Tibial nerve (tissue), 4 donors: ENCODE measurements around the gene PARD6A.

ENCODE experiments used
- EP300 ChIP-seq, 2 donors: sonication (generic); formaldehyde crosslinking; IDR thresholded peaks; one replicate each; pipeline ENCODE4 v1.6.1; 2017; ENCODE audit warnings: antibody characterized with exemption in 2 of 2, mild to moderate bottlenecking in 1 of 2
- POLR2A ChIP-seq, 2 donors: fragments of 450-650 bp; IDR thresholded peaks; one replicate each; pipeline ENCODE4 v1.6.1; 2017; ENCODE audit warnings: antibody characterized with exemption in 2 of 2, mild to moderate bottlenecking in 2 of 2, moderate library complexity in 2 of 2
- TF ChIP-seq, protein P1 (sequence below), 5 experiments: fragments of 200-600 bp in 3 of 5; fragments of 450-650 bp in 2 of 5; sonication (generic) in 3 of 5; IDR thresholded peaks; one replicate each; pipeline ENCODE4 v1.5.1; 2016 to 2019; ENCODE audit warnings: antibody characterized with exemption in 5 of 5, mild to moderate bottlenecking in 3 of 5, moderate library complexity in 2 of 5

DNA sequence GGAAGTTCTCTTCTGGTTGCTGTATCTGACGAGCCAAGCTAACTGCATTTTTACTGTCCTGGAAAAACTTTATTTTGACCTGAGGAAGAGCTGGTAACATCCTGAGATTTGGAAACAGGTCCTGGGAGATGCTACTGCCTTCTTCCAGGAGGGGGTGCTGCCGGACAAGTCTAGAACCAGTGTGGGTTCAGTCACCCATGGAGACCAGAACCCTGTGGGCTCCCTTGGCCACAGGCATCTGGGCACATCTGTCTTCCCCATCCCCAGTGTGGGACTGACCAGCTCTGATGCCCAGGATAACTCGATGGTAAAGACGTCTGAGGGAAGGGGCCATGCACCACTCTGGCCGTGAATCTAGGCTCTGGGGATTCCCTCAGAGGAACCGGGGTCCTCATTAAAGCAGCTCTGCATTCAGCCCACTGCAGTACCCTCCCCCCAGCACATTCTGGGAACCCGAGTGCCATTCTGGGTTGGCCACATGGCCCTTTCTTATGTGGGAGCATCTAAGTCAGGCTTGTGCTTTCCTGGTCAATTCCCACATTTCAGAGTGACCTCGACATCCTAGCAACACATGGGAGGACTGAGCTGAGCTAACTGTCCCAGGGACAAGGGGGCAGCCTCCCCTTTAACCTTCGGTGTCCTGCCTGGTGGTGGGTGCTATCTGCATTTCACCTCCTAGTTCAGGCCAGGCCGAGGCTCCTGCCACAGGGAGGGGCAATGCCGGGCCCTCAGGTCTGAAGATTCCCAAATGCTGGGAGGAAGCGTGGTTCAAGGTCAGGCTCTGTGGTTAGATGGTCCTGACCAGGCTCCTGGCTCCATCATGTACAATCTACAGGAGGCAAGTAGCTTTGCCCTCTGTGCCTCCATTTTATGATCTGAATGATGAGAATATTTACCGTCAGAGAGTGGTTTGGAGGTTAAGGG, 12.2 kb downstream of the PARD6A start:
- TF ChIP-seq, protein P1, sequence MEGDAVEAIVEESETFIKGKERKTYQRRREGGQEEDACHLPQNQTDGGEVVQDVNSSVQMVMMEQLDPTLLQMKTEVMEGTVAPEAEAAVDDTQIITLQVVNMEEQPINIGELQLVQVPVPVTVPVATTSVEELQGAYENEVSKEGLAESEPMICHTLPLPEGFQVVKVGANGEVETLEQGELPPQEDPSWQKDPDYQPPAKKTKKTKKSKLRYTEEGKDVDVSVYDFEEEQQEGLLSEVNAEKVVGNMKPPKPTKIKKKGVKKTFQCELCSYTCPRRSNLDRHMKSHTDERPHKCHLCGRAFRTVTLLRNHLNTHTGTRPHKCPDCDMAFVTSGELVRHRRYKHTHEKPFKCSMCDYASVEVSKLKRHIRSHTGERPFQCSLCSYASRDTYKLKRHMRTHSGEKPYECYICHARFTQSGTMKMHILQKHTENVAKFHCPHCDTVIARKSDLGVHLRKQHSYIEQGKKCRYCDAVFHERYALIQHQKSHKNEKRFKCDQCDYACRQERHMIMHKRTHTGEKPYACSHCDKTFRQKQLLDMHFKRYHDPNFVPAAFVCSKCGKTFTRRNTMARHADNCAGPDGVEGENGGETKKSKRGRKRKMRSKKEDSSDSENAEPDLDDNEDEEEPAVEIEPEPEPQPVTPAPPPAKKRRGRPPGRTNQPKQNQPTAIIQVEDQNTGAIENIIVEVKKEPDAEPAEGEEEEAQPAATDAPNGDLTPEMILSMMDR (IDR thresholded peaks at IDR 0.05), result peak; percentile 48 to 70 (median 63)
- TF ChIP-seq EP300 (IDR thresholded peaks at IDR 0.05) (no peak), POLR2A (IDR thresholded peaks at IDR 0.05) (no peak)
